Fibroblast of lung (primary cell): ENCODE measurements around the gene GIMD1. TPM values are rescaled to one million over a fixed set of nuclear protein-coding genes. Genes with fewer than 3 reads are reported as not detected.

Source experiments
- DNase-seq, 2 donors: peaks; one replicate each; pipeline versions ENCODE4 v3.0.0 to v3.0.0-alpha.2; 2010; ENCODE audit warnings: low read depth in 2 of 2
- H2AFZ ChIP-seq: 2 replicates; pipeline ENCODE4 v1.5.1; 2012; ENCODE audit warnings: low read length, control low read depth, inconsistent platforms
- H3K27ac ChIP-seq: 2 replicates; pipeline ENCODE4 v1.5.1; 2011; ENCODE audit warnings: low read length, control low read depth; ENCODE audit not compliant: insufficient read depth
- H3K27me3 ChIP-seq: 2 replicates; pipeline ENCODE4 v1.5.1; 2011; ENCODE audit warnings: mild to moderate bottlenecking, low read length; ENCODE audit not compliant: control insufficient read depth, insufficient read depth
- H3K36me3 ChIP-seq: 2 replicates; pipeline ENCODE4 v1.5.1; 2011; ENCODE audit warnings: low read length; ENCODE audit not compliant: control insufficient read depth, insufficient read depth
- H3K4me1 ChIP-seq: 2 replicates; pipeline ENCODE4 v1.5.1; 2011; ENCODE audit warnings: low read length; ENCODE audit not compliant: control insufficient read depth, insufficient read depth; ENCODE audit errors: extremely low read depth
- H3K4me2 ChIP-seq: 2 replicates; pipeline ENCODE4 v1.5.1; 2011; ENCODE audit warnings: low read length, control low read depth; ENCODE audit not compliant: insufficient read depth; ENCODE audit errors: extremely low read depth
- H3K4me3 ChIP-seq, 4 experiments: fragments of 200-600 bp in 1 of 4; sonication (generic) in 1 of 4; replicated peaks in 1 of 4; 2 replicates each; pipeline ENCODE4 v1.5.1; 2011 to 2016; ENCODE audit warnings: low read length in 4 of 4, low read depth in 3 of 4, mild to moderate bottlenecking in 3 of 4, control low read depth in 2 of 4, inconsistent platforms in 1 of 4, mixed read lengths in 1 of 4; ENCODE audit not compliant: insufficient read depth in 1 of 4; ENCODE audit errors: control extremely low read depth in 1 of 4
- H3K79me2 ChIP-seq: 2 replicates; pipeline ENCODE4 v1.5.1; 2012; ENCODE audit warnings: mild to moderate bottlenecking, low read length, inconsistent platforms; ENCODE audit not compliant: control insufficient read depth, insufficient read depth
- H3K9ac ChIP-seq: 2 replicates; pipeline ENCODE4 v1.5.1; 2011; ENCODE audit warnings: mild to moderate bottlenecking, low read length, control low read depth; ENCODE audit not compliant: insufficient read depth
- H3K9me3 ChIP-seq: 2 replicates; pipeline ENCODE4 v1.5.1; 2012; ENCODE audit warnings: low read depth, low read length; ENCODE audit not compliant: control insufficient read depth, insufficient read depth
- H4K20me1 ChIP-seq: 2 replicates; pipeline ENCODE4 v1.5.1; 2011; ENCODE audit warnings: low read length; ENCODE audit not compliant: control insufficient read depth, insufficient read depth; ENCODE audit errors: extremely low read depth
- CTCF ChIP-seq, 2 donors: IDR thresholded peaks in 1 of 2; conservative IDR thresholded peaks in 1 of 2; 1 replicate in 1 of 2; 2 replicates in 1 of 2; pipeline ENCODE4 v1.5.1; 2011 to 2012; ENCODE audit warnings: low read length in 2 of 2, control low read depth in 1 of 2, inconsistent platforms in 1 of 2, low read depth in 1 of 2, mild to moderate bottlenecking in 1 of 2
- EZH2 ChIP-seq: IDR thresholded peaks from 2 replicates; pipeline ENCODE4 v1.5.1; 2012; ENCODE audit warnings: low read length, control low read depth, mild to moderate bottlenecking; ENCODE audit errors: missing control alignments
- polyA plus RNA-seq, 2 donors: library from polyadenylated mRNA; depleted of rRNA in 1 of 2; stranded (reverse) in 1 of 2; unstranded in 1 of 2; fragments of >200 nt; gene quantifications; 2 replicates each; pipeline ENCODE4 v1.2.1, GENCODE V29; 2011 to 2012; ENCODE audit warnings: missing spikeins in 1 of 2
- total RNA-seq: library from RNA; depleted of rRNA; stranded (reverse); fragments of >200 nt; gene quantifications from 2 replicates; pipeline ENCODE4 v1.2.1, GENCODE V29; 2014

The GIMD1 gene
- total and polyA plus RNA-seq, 2 donors (not counting 1 experiment from before 2014, with no cell fraction given), result not detected

- Histone ChIP-seq H3K4me1 (no peaks in the 10 kb centered on the region), H3K9me3 (no peaks in the 10 kb centered on the region), H3K4me3 (no peak overlapping the region), H3K27ac (no peak overlapping the region), H3K27me3 (no peaks in the 10 kb centered on the region), H3K9ac (no peak overlapping the region), H4K20me1 (no peaks in the 10 kb centered on the region), H2AFZ (no peak overlapping the region), H3K79me2 (no peaks in the 10 kb centered on the region), H3K36me3 (no peaks in the 10 kb centered on the region), H3K4me2 (no peak overlapping the region)
- TF ChIP-seq EZH2 (no peak), CTCF (conservative IDR thresholded peaks at IDR 0.05 in 1 of 2, IDR thresholded peaks at IDR 0.05 in 1 of 2; ENCODE audit: low read depth in 1 of 2, low read length in 2 of 2) (no peak)
- no peak for DNase-seq
These were observed 17.3 kb upstream of the GIMD1 start for GRCh38 chr4:106385853-106386393.

- H2AFZ ChIP-seq, result no peak overlapping the region
- no peak overlapping the region for H3K4me2 ChIP-seq
- H3K4me3 ChIP-seq, result no peak overlapping the region
- H4K20me1 ChIP-seq, result no peaks in the 10 kb centered on the region
- no peak for DNase-seq
- H3K79me2 ChIP-seq, result no peaks in the 10 kb centered on the region
- H3K9ac ChIP-seq, result no peak overlapping the region
- H3K27me3 ChIP-seq, result no peaks in the 10 kb centered on the region
- H3K4me1 ChIP-seq, result no peaks in the 10 kb centered on the region
- TF ChIP-seq CTCF (conservative IDR thresholded peaks at IDR 0.05 in 1 of 2, IDR thresholded peaks at IDR 0.05 in 1 of 2; ENCODE audit: low read depth in 1 of 2, low read length in 2 of 2), result no peak
- TF ChIP-seq EZH2, result no peak
- H3K36me3 ChIP-seq, result no peaks in the 10 kb centered on the region
- H3K9me3 ChIP-seq, result no peaks in the 10 kb centered on the region
- no peak overlapping the region for H3K27ac ChIP-seq
These were observed 16.3 kb upstream of the GIMD1 start for GRCh38 chr4:106384878-106385277.

GRCh38 chr4:106380179-106380578 is 11.6 kb upstream of the GIMD1 start:
- Histone ChIP-seq H4K20me1 (no peaks in the 10 kb centered on the region), H3K27ac (no peak overlapping the region), H3K9me3 (no peaks in the 10 kb centered on the region), H3K27me3 (no peaks in the 10 kb centered on the region), H3K4me1 (no peaks in the 10 kb centered on the region), H2AFZ (no peak overlapping the region), H3K36me3 (no peaks in the 10 kb centered on the region), H3K4me3 (no peak overlapping the region), H3K9ac (no peak overlapping the region), H3K79me2 (no peaks in the 10 kb centered on the region), H3K4me2 (no peak overlapping the region)
- TF ChIP-seq CTCF (conservative IDR thresholded peaks at IDR 0.05 in 1 of 2, IDR thresholded peaks at IDR 0.05 in 1 of 2; ENCODE audit: low read depth in 1 of 2, low read length in 2 of 2), result no peak
- no peak for TF ChIP-seq EZH2
- DNase-seq, result no peak
